SH-SY5Y (cell line): ENCODE data around the gene EFHC2.

ENCODE experiments used
- GATA2 ChIP-seq: IDR thresholded peaks from 2 replicates; pipeline ENCODE4 v1.6.1; 2011; ENCODE audit warnings: mild to moderate bottlenecking, low read depth, low read length
- GATA3 ChIP-seq: IDR thresholded peaks from 2 replicates; pipeline ENCODE4 v1.6.1; 2011; ENCODE audit warnings: low read depth, mild to moderate bottlenecking, low read length, moderate library complexity

DNA sequence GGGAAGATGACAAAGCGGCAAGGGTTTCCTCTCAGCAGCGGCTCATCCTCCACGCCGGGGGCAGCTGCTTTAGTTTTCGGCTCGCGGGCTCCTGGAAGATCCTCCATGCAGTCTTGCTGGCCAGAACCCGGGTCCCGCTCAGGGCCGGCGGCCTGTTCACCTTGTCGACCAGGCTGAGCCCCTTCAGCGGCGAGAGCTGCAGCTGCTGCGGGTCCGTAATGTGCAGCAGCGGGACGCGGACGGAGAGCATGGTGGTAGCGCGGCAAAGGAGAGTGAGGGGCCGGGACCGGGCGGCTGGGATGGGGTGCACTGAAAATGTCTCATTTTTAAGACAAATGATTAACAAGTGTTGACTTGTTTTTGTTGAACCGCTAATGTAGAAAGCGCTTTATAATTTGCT, 33.2 kb downstream of the EFHC2 start:
- TF ChIP-seq GATA2 (no peak), GATA3 (no peak)
